SK-N-MC (cell line): ENCODE measurements around the gene ADD1.
A peak's percentile ranks its signal among the peaks of the same experiment; 100 is the strongest.
"Not testable (repeated sequence)": the region's sequence is repeated elsewhere in the genome, so short reads cannot be mapped to it uniquely, and the experiment has no call there.

Experiments used
- DNase-seq: peaks from one replicate; pipeline ENCODE4 v3.0.0-alpha.2; 2011; ENCODE audit warnings: low read depth, low spot score
- H3K27ac ChIP-seq: fragments of 200-600 bp; sonication (generic); 2 replicates; pipeline ENCODE4 v1.5.1; 2016; ENCODE audit warnings: mixed run types
- H3K36me3 ChIP-seq: fragments of 200-600 bp; sonication (generic); 2 replicates; pipeline ENCODE4 v1.6.1; 2017; ENCODE audit warnings: antibody characterized with exemption, low read length, mixed read lengths; ENCODE audit not compliant: insufficient read depth
- H3K4me3 ChIP-seq: fragments of 200-600 bp; sonication (generic); 2 replicates; pipeline ENCODE4 v1.5.1; 2016
- H3K9ac ChIP-seq: fragments of 200-600 bp; sonication (generic); 2 replicates; pipeline ENCODE4 v1.8.0; 2017; ENCODE audit warnings: mixed run types, mixed read lengths; ENCODE audit not compliant: insufficient read length
- H3K9me3 ChIP-seq: fragments of 200-600 bp; sonication (generic); 2 replicates; pipeline ENCODE4 v1.6.1; 2017; ENCODE audit warnings: low read depth, mild to moderate bottlenecking, antibody characterized with exemption, low read length, moderate library complexity, mixed read lengths
- EZH2 ChIP-seq: fragments of 200-600 bp; sonication (generic); IDR thresholded peaks from one replicate; pipeline ENCODE4 v1.6.1; 2017; ENCODE audit warnings: antibody characterized with exemption
- FOXP2 ChIP-seq: optimal IDR thresholded peaks from 2 replicates; pipeline ENCODE3; 2011; ENCODE audit warnings: mild to moderate bottlenecking, moderate library complexity; ENCODE audit not compliant: insufficient read depth; ENCODE audit errors: extremely low read length, control extremely low read depth
- POLR2AphosphoS5 ChIP-seq: IDR thresholded peaks from 2 replicates; pipeline ENCODE4 v1.6.1; 2012; ENCODE audit warnings: mild to moderate bottlenecking, low read depth, low read length, borderline replicate concordance

Gene ADD1

DNA sequence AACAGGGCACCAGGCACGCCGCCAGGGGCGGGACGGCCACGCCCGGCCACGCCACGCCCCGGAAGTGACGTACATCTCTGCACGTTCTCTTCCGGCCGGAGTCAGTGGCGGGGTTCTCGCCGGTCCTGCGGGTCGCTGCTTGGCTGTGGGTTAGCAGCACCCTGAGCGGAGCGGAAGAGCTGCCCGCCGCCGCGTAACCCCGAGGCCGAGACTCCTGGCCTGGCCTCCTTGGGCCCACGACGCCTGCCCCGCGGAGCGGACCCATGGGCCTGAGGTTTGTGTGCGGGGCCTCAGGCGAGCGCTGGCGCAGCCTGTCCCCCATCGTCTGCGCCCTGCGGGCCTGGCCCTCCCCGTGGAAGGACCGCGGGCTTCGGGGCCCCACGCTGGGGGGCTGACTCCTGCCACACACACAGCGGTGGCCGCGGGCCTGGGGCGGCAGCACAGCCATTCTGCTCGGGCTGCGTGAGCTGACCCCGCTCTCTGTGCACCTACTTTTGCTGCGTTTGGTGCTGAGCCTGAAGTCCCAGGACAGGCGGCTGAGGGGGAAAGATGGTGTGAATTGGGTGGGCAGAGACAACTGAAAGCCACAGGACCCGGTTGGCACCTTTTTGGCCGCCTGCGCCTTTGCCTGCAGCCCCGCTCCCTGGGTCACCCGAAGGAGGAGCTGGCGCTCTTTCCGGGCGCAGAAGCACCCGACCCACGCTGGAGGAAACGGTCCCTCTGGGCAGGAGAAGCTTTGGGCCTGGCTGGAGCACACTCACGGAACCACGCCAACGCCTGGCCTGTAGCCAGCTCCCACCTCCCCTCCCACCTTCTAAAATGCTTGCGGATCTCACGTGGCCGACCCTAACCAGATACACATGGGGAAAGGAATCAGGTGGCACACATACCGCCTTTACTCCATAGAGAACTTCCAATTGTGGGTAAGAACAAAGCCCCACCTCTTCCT lies 91.4 kb downstream of the ADD1 start:
- H3K4me3 ChIP-seq, result peak overlapping the region; percentile 96
- TF ChIP-seq EZH2 (no peak), FOXP2 (peak; percentile 41), POLR2AphosphoS5 (peak; percentile 96)
- peak overlapping the region; percentile 93 for H3K9ac ChIP-seq
- H3K9me3 ChIP-seq, result no peaks in the 10 kb centered on the region
- peak overlapping the region; percentile 50; the same call in 1 of the 2 replicates for H3K27ac ChIP-seq
- peak; percentile 22 for DNase-seq
- peaks cover 30% of the 10 kb centered on the region for H3K36me3 ChIP-seq

- TF ChIP-seq POLR2AphosphoS5 (0 out of 2 replicates have a peak, but pooled peaks have one; percentile 14), EZH2 (no peak), FOXP2 (no peak)
- H3K9ac ChIP-seq, result peak overlapping the region; percentile 93
- H3K27ac ChIP-seq, result no peak overlapping the region
- no peak for DNase-seq
- H3K36me3 ChIP-seq, result peaks cover 34% of the 10 kb centered on the region
- no peaks in the 10 kb centered on the region for H3K9me3 ChIP-seq
- peak overlapping the region; percentile 96 for H3K4me3 ChIP-seq
Measured at GRCh38 chr4:2935762-2936743, 92.4 kb downstream of the ADD1 start.

DNA sequence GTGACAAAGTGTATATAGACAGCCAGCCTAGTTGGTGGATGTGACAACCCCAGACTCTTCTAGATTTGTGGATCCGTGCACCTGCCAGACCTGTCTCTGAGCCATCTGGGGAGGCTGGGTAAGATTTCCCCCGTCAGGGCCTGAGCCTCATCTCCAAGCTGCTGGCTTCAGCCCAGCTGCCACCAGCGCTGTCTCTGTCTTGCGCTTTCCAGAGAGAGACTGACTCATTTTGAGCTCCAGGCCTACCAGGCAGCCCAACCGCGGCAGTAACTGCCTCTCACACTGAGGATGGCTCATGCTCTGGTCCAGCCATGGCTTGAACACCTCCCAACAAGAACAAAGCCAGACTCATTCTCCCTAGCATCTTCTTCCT lies 93.1 kb downstream of the ADD1 start:
- no peak overlapping the region for H3K9ac ChIP-seq
- H3K9me3 ChIP-seq, result no peaks in the 10 kb centered on the region
- no peak overlapping the region for H3K4me3 ChIP-seq
- no peak overlapping the region for H3K27ac ChIP-seq
- TF ChIP-seq EZH2, result no peak
- peaks cover 41% of the 10 kb centered on the region for H3K36me3 ChIP-seq
- DNase-seq, result no peak

DNA sequence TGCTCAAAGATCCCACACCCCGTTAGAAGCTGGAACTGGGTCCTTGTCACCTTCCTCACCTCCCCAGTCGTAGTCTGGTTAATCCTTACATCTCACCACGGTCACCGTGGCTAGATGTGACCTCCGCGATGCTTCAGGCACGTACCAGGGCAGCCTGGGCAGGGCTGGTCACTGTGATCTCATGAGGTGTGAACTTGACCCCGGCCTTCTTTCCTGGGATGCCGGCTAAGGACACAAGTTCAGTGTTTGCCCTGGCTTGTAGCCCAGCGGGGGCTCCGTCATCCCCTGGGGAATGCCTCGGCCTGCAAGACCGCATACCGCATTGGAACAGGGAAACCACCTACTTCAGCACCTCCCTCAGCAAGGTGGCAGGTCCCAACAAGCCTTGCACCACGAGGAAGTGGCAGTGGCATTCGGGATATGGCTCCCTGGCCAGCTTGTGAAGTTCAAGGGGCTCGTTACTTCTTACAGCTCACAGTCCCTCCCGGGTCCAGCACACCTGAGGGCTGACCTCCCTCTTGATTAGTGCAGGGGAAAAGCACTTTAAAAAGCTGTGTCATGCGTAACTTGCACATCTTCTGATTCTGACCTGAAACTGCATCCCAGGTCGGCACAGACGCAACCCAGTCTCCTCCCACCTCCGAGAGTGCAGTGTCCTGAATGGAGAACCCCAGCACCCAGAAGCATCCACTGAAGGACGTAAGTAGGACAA lies 93.7 kb downstream of the ADD1 start:
- DNase-seq, result no peak
- Histone ChIP-seq H3K27ac (no peak overlapping the region), H3K36me3 (peaks cover 46% of the 10 kb centered on the region), H3K9ac (no peak overlapping the region), H3K4me3 (no peak overlapping the region), H3K9me3 (no peaks in the 10 kb centered on the region)
- TF ChIP-seq FOXP2 (no peak), EZH2 (no peak), POLR2AphosphoS5 (no peak)

DNA sequence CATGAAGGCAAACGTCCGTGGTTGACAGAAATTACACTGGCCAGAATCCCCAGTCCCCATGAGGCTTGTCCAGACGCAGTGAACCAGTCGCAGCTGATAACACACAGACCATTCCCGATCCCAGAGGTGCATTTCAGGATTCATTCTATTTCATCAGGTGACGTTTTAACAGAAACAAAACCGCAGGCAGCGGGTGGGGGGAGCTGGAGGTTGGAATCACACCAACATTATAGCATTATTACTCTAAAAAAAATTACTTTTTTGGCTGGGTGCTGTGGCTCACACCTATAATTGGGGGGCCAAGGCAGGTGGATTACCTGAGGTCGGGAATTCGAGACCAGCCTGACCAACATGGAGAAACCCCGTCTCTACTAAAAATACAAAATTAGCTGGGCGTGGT lies 94.3 kb downstream of the ADD1 start:
- Histone ChIP-seq H3K36me3 (peaks cover 53% of the 10 kb centered on the region), H3K9me3 (no peaks in the 10 kb centered on the region), H3K4me3 (no peak overlapping the region), H3K9ac (no peak overlapping the region), H3K27ac (no peak overlapping the region)
- TF ChIP-seq FOXP2, result no peak
- no peak for TF ChIP-seq POLR2AphosphoS5
- TF ChIP-seq EZH2, result no peak
- no peak for DNase-seq

DNA sequence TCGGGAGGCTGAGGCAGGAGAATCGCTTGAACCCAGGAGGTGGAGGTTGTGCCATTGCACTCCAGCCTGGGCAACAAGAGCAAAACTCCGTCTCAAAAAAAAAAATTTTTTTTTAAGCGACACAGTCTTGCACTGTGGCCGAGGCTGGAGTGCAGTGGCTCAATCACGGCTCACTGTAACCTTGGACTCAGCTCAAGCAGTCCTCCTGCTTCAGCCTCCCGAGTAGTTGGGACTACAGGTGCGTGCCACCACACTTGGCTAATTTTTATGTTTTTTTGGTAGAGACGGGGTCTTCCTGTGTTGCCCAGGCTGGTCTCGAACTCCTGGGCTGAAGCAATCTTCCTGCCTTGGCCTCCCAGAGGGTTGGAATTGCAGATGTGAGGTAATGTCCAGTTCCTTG lies 94.8 kb downstream of the ADD1 start:
- peak overlapping the region; percentile 31; the same call in 1 of the 2 replicates for H3K27ac ChIP-seq
- not testable (repeated sequence) for H3K4me3 ChIP-seq, DNase-seq, H3K9me3 ChIP-seq, H3K9ac ChIP-seq
- peaks cover 57% of the 10 kb centered on the region for H3K36me3 ChIP-seq

DNA sequence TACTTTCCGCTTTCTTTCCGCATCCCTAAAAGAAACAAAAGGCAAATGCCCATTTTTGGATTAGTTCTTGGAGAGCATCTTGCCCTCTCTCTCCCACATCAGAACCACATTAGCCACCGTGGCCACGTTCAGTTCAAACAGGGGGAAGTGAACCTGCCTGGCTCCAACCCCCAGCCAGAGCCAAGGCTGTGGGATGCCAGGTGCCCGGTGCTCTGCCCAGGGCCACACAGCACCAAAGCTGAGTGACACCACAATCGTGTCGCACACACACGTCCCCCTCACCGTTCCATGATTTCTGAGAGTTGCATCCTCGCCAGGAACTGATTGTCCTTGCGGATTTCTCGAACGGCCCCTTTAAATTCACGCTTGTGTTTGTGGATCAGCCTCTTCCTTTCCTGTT lies 95.3 kb downstream of the ADD1 start:
- H3K9me3 ChIP-seq, result no peaks in the 10 kb centered on the region
- H3K36me3 ChIP-seq, result peaks cover 62% of the 10 kb centered on the region
- DNase-seq, result no peak
- no peak overlapping the region for H3K9ac ChIP-seq
- no peak overlapping the region for H3K4me3 ChIP-seq
- H3K27ac ChIP-seq, result peak overlapping the region; percentile 31; the same call in 1 of the 2 replicates
- no peak for TF ChIP-seq EZH2
- no peak for TF ChIP-seq POLR2AphosphoS5
- TF ChIP-seq FOXP2, result no peak
